A549 treated with Hydrocortisone at 1 μM for 4 hours (cell line): ENCODE data around the gene PJA1. TPM values are rescaled to one million over a fixed set of nuclear protein-coding genes. Genes with fewer than 3 reads are reported as not detected.

Experiments used
- total RNA-seq: library from RNA; stranded (reverse); fragments of 200-300 nt; extraction: Qiagen RNA extraction; gene quantifications from 5 replicates; pipeline ENCODE4 v1.2.3, GENCODE V29; 2022

The PJA1 gene
- total RNA-seq = 11.3 to 18.0 TPM (median 13.7 TPM) in 5 replicates

GRCh38 chrX:69165087-69165651 lies at the start of gene PJA1:
Gene PJA1 (minus strand): TSS chrX:69165453. CDS start chrX:69163073, 2,380 bp downstream.

